CD4-positive, alpha-beta T cell treated with Interleukin-17A for 4 hours (primary cell): ENCODE data around the gene CHD1L.
"Not testable (repeated sequence)": the region's sequence is repeated elsewhere in the genome, so short reads cannot be mapped to it uniquely, and the experiment has no call there.

Experiments
- DNase-seq: peaks from one replicate; pipeline ENCODE4 v3.0.0-alpha.2; 2020; ENCODE audit warnings: mixed read lengths

The CHD1L gene

DNA sequence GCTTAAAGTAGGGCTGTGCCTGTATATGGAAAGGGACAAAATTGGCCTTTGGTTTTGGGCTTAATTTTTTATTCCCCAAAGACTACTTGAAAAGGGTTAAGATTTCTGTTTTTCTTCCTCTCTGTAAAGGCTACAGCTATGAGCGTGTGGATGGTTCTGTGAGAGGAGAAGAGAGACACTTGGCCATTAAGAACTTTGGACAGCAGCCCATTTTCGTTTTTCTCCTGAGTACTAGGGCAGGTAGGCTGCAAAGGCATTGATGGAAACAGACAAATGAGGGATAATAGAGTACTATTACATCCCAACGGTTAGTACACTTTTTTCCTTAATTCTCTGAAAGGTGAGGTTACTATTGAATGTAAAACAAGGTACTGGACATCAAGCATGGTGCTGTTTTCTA lies 29.6 kb downstream of the CHD1L start:
- no peak for DNase-seq

DNA sequence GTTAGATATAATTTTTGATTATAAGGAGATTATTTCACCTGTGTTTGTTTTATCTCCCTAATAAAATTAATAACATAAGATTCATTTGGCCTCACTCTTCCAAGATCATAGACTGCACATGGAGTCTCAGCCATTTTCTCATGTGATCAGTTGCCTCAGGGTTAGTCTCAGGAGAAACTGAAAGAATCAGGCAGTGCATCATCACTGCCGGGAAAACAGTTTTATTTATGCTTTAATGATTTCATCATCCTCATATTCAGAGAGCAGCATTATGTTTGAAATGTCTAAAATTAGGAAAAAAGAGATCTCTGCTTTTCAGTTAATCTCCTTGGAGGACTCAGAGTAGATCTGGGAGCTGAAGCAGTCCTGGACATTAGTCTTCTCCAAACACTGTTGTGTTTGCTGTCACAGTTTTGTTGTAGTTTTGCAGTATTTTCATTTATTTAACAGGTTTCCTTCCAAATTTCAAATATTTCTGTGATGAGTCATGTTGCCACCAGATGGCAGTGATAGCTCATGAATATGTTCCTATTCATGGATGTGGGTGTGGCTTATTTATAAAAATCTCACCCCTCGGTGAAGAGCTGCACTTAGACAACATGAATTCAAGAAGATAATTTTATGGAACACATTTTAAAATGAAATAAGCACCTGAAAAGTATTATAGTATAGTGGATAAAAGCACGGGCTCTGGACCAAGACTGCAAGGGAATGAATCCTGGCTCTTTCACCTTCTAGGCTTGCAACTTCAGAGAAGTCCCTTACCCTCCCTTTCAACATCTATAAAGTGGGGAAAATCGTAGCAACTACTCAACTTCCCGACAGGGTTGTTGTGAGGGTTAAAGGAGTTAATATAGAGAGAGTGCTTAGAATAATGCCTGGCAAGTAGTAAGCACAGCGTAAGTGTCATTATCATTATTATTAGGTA lies 31.2 kb downstream of the CHD1L start:
- DNase-seq: peak; percentile 30

- DNase-seq: no peak
Measured at GRCh38 chr1:147281950-147282349, 39.5 kb downstream of the CHD1L start.

DNA sequence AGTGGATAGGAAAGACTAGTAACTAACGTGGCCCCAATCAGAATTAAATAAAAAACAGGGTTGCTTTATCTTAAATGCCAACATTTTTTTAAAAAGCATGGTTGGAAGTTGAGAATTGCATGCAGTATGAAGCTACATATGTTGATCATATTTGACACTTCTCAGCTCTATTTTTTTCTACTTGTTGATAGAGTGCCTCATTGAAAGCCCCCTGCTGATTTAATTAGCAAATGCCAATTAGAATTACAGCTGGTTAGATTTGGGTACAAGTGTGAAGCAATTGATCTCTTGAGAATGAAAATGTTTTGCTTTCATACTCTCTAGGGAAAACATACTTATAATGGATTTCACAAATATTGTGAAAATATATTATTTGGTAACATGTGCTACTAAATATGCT lies 40.5 kb downstream of the CHD1L start:
- no peak for DNase-seq

- DNase-seq: no peak
Measured at GRCh38 chr1:147287133-147287865, 44.8 kb downstream of the CHD1L start.

DNA sequence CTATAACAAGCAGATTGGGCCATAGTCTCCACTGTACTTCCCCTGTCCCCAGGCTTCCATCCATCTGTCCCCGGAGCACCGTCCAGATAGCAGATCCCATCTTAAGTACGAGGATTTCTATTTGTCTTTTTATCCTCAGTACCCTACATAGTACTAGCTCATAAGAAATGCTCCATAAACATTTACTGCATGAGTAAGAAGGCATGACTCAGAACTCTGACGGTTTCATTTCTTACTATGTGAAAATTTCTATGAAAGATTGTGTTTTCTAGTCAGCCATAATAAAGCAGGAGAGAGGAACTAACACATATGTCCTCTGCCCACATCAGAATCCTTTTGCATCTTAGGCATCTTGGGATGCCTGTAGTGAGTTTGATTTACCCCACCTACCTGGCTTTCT lies 49.5 kb downstream of the CHD1L start:
- no peak for DNase-seq

GRCh38 chr1:147292631-147293251 lies 50.3 kb downstream of the CHD1L start:
- DNase-seq: no peak

- DNase-seq: no peak
Measured at GRCh38 chr1:147297438-147297837, 55.0 kb downstream of the CHD1L start.

DNA sequence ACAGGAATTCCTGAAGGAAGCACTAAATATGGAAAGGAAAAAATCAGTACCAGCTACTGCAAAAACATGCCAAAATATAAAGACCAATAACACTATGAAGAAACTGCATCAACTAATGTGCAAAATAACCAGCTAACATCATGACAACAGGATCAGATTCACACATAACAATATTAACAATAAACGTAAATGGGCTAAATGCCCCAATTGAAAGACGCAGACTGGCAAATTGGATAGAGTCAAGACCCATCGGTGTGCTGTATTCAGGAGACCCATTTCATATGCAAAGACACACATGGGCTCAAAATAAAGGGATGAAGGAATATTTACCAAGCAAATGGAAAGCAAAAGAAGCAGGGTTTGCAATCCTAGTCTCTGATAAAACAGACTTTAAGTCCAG lies 63.3 kb downstream of the CHD1L start:
- DNase-seq: not testable (repeated sequence)

GRCh38 chr1:147316968-147317367 lies 74.5 kb downstream of the CHD1L start:
- DNase-seq: no peak

DNA sequence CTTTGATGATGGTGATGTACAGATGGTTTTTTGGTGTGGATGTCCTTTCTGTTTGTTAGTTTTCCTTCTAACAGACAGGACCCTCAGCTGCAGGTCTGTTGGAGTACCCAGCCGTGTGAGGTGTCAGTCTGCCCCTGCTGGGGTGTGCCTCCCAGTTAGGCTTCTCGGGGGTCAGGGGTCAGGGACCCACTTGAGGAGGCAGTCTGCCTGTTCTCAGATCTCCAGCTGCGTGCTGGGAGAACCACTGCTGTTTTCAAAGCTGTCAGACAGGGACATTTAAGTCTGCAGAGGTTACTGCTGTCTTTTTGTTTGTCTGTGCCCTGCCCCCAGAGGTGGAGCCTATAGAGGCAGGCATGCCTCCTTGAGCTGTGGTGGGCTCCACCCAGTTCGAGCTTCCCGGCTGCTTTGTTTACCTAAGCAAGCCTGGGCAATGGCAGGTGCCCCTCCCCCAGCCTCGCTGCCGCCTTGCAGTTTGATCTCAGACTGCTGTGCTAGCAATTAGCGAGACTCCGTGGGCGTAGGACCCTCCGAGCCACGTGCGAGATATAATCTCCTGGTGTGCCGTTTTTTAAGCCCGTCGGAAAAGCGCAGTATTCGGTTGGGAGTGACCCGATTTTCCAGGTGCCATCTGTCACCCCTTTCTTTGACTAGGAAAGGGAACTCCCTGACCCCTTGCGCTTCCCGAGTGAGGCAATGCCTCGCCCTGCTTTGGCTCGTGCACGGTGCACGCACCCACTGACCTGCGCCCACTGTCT lies 84.6 kb downstream of the CHD1L start:
- not testable (repeated sequence) for DNase-seq

DNA sequence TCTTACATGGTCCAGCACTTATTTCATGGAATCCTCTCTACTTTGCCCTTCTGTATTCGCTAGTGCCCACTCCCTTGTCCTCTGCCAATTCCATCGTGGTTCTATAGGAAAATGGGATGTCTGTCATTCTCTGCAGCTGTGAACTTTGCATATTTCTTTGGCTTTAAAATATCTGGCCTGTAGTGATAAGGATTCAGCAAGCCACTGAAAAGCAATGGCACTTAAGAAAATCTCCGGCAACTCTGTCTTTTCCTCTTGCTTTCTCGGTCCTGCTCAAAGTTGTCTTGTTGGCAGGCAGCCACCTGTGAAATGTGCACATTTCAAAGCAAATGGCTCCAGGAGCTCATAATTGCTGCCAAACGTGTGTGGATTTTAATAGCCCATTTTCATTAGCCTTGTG lies 91.8 kb downstream of the CHD1L start:
- no peak for DNase-seq

DNA sequence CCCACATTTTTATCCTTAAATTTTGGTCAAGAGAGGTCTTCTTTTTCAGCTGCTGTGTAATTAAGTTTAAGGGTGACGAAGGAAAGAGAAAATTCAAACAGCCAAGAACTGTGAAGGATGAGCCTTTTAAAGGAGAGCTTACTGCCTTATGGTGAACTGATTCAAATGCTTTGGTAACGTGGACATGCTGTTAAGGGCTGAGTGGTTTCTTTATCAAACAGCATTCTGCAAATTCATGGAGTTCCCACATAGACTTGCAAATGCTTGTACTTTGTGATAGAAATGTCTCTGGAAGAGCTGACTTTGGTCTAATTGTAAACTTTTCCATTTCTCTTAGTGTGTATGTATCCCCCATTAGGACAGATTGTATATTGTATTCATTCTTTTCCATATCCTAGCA lies 93.8 kb downstream of the CHD1L start:
- DNase-seq: no peak

DNA sequence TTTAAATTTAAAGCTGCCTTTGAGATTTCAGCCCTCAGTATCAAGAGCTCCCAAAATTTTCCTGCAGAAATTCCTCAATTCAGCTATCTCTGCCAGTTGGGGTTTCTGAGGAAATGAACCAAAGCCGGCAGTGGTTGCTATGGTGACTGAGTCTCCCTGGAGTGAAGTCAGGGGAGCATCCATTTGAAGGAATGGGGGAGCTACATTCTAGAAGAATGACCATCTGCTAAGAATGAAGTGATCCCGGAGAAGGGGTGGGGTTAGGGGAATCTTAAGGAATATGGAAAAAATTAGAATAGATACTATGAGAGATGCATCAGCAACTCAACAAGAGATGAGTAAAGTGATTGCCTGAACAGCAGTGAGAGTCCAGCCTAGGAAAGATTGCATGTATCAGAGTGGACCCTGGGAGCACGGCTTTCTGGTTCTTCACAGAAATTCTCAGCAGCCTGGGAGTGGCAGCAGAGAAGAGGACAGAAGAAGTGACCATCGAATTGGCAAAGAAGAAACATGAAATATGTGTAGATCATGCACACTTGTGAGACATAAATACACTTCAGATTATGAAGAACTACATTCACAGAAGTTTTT lies 94.7 kb downstream of the CHD1L start:
- DNase-seq: no peak

DNA sequence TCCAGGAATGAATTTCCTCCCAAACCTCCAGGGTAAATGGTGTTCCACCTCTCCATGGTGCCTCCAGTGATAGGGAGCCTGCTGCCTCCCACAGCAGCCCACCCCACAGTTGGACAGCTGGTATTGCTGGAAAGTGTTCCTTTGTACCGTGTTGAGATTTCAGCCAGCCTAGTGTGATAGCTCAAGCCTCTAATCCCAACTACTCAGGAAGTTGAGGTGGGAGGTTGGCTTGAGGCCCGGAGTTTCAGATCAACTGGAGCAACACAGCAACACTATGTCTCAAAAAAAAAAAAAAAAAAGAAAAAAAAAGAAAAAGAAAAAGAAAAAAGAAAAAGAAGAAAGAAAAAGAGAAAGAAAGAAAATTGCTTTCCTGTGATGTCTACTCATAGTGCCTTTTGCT lies 96.1 kb downstream of the CHD1L start:
- no peak for DNase-seq

DNA sequence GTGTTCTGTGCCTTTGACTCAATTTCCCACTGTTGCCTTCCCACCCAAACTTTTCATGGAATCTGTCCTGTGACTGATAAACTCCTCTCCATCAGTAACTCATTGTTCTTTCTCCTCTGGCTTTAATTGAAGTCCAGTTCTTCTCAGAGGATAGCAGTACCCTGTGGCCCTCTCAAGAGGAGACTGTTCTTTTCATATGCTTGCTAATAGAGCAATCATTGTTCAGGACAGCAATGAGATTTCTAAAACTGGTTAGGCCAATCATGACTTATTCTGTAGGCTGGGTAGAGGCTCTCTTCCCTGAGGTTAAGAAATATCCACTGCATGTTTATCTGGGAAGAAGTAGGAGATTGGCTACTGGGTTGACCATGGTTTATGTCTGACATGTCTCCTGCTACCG lies 98.8 kb downstream of the CHD1L start:
- no peak for DNase-seq
